Smooth muscle cell of the brain vasculature (primary cell): ENCODE results near the gene MMP10.

Experiments
- DNase-seq: peaks from one replicate; pipeline ENCODE4 v3.0.0-alpha.2; 2012; ENCODE audit warnings: low read depth, low spot score

The MMP10 gene

DNA sequence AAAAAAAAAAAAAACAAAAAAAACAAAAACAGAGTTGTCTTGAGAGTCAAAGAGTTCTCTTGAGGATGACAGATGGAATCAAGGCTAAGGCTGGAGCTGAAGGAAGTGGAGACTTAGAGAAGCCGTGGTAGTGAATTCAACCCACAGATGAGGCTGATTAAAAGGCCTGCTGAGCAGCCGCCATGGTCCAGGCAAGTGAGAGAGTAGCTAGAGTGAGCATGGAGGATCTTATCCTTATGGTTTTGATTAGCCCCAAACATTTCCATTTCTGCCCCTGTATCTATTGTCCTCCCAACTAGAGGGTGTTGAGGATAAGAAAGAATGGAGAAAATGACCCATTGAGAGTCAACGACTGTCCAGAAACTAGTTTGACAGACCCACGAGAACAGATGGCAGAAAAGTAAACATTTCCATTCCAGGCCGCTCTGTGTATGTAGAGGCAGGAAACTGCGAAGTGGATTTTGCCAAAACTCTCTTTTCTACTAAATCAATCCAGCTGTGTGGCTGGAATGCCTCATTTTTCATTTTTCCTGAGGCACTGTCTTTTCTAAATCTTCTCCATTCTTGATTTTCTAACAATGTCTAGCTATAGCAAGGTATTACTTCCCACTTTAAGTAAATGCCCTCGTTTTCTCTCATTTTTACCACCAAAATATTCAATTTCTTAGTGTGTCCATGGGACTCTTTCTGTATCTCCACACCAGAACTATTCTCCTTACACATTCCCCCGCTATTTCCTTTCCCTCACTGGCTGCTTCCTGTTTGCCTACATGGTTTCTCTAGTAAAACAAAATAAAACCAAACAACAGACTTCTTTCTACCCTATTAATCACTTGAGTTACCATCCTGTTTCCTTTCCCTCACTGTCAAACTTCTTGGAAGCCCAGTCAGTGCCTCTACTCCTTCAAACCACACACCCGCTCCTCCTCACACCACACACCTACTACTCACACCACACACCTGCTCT lies 50.3 kb downstream of the MMP10 start:
- DNase-seq = no peak

DNA sequence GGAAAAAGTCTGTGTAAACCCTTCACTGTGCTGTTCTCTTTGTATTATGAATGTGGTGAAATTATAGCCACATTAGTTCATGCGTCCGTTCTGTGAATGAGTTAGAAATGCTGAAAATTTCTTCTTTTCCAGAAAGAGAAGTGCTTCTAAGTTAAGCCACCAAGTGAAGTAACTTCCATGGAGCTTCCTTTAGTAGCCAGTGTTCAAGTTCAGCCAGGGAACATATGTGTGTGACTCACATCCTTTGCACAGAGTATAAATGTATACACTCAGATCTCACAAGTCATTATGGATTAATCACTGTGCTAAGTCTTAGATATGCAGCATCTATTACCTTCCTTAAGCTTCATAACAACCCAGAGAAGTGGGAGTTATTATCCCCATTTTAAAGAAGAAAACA lies 52.5 kb downstream of the MMP10 start:
- DNase-seq = no peak

DNA sequence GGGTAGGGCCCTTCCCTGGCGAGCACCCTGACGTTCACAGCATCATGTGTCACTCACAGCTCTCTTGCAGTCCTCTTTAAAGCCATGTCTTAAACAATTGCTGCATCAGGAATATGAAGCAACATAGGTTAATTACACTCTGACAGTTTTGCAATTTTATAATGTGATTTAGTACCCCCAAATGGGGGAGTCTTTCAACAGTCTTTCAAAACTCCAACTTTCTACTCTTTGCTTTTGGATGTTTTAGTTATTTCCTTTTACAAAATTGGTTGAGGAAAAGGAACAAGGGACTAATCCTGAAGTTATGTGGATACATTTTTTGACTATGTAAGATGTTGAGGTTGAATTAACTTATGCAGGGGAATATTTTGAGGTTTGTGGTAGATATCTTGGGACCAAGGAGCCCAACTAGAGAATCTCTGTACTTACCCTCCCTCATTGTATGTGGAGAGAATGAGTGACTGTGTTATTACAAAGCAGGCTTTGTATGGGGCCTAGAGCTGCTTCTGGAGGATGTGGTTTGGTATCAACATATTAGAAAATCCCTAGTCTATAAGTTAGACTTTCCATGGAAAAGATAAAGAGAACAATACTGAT lies 55.4 kb downstream of the MMP10 start, which contains the start of gene MMP8:
Gene MMP8 (minus strand): TSS at position 51 of the 597 bp plus-strand sequence. CDS start 99 bp downstream, outside the sequence.
- no peak for DNase-seq

DNA sequence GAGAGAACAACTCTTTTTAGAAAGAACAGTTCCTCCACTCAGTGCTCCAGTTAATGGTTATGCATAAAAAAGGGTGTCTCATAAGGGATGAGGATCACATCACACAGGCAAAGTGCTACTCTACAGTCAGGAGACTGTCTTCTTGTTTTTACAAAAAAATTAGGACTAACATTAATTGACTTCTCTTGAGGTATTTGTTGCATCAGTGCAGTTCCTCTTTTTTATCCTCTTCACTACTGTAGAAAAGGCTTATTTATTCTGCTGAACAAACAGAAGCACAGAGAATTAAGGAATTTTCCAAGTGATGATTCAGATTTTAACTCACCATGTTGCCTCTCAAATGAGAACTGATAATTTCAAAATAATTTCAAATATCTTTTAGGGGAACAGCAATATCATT lies 57.6 kb downstream of the MMP10 start:
- no peak for DNase-seq
